NCI-H748 treated with DMSO at 0.1 percent for 48 hours (cell line): ENCODE measurements around the gene OR9K2.
"Not testable (repeated sequence)": the region's sequence is repeated elsewhere in the genome, so short reads cannot be mapped to it uniquely, and the experiment has no call there.

ENCODE experiments used
- DNase-seq: peaks from one replicate; lab custom pipeline; 2025; lab: John Stamatoyannopoulos, UW

Gene OR9K2, protein sequence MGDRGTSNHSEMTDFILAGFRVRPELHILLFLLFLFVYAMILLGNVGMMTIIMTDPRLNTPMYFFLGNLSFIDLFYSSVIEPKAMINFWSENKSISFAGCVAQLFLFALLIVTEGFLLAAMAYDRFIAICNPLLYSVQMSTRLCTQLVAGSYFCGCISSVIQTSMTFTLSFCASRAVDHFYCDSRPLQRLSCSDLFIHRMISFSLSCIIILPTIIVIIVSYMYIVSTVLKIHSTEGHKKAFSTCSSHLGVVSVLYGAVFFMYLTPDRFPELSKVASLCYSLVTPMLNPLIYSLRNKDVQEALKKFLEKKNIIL

DNA sequence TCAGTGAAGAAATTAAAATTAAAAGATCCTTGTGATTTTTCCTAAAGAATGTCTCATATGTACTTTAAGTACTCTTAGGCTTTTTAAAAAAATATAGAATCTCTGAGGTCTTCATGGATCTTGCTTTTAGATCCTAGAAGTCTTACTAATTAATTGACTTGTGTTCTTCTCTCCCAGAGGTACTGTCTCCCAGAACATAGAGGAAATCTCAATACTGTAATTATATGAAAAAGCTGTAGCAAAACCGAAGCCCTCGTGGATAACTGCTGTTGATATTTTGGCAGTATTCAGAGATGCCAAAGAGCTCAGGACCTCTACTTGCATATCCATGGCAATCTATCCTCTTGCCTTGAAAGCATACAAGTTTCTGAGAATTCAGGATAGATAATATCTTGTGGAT, at the start of gene OR9K2:
TSS of gene OR9K2 (plus strand) at position 301 of the 400 bp plus-strand sequence. CDS start 3,429 bp downstream, outside the sequence.
- DNase-seq = no peak

DNA sequence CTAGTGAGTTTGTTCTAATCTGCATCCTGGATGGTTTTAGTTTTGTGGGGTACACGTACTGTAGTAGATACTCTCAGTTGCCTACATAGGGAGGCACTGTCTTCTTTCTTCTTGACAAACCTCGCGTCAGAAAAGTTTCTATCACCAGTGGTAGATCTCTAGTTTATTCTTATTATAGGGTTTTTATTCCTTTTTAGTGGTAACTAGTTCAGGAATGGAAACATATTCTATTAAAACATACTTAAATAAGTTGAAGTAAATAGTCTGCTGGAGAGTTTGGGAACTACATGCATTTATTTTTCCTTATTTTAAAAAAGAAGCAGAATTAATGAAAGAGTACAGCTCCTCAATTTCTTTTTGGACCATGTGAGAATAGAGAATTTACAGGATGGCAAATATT, 33.6 kb upstream of the OR9K2 start:
- DNase-seq = no peak

DNA sequence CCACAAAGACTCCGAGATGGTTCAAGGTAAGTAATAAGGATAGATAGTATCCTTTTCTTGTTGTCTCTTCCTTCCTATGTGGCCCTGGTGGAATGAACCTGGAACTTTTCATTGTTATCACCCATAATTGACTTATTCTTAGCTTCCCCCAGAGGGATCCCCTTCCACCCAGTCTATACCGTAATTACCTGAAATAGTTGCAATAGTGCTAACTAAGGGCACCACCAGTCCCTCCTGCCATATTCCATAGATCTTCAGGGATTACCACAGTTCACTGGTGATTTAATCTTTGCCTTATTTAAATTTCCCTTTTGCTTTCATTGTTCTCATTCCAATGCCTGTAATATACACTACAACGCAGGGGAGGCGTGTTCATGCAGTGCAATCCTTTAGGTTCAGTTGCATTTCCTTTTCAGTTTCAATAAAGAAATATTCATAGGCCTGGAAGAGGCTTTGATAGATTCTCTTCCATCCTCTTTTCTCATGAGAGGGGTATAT, 13.8 kb upstream of the OR9K2 start:
- DNase-seq = no peak

DNA sequence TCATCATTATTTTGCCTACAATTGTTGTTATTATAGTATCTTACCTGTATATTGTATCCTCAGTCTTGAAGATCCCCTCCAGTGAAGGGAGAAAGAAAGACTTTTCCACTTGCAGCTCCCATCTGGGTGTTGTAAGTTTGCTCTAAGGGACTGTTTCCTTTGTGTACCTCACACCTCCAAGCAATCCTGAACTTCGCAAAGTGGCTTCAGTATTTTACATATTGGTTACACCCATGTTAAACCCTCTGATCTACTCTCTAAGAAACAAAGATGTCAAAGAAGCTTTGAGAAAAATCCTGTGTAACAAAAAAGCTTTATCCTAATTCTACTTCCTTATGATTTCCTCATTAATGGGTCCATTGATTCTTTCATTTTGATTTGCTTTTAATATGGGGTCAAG, 10.1 kb upstream of the OR9K2 start:
- no peak for DNase-seq

DNA sequence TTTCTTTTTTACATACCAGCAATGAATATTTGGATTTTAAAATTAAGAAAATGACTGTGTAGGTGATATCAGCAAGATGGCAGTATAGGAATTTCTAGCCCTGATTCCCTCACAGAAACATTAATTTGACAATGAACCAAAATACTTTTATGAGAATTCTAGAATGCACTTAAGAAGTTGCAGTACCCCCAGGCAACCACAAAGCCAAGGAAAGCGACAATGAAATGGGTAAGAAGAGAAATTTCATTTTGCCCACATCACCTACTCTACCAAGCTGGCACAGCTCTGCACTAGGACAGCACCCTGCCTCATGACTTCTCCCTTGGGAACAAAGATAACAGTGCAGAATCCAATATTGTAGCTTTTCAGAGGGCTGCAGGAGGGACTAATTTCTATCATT, 6.6 kb downstream of the OR9K2 start:
- no peak for DNase-seq

DNA sequence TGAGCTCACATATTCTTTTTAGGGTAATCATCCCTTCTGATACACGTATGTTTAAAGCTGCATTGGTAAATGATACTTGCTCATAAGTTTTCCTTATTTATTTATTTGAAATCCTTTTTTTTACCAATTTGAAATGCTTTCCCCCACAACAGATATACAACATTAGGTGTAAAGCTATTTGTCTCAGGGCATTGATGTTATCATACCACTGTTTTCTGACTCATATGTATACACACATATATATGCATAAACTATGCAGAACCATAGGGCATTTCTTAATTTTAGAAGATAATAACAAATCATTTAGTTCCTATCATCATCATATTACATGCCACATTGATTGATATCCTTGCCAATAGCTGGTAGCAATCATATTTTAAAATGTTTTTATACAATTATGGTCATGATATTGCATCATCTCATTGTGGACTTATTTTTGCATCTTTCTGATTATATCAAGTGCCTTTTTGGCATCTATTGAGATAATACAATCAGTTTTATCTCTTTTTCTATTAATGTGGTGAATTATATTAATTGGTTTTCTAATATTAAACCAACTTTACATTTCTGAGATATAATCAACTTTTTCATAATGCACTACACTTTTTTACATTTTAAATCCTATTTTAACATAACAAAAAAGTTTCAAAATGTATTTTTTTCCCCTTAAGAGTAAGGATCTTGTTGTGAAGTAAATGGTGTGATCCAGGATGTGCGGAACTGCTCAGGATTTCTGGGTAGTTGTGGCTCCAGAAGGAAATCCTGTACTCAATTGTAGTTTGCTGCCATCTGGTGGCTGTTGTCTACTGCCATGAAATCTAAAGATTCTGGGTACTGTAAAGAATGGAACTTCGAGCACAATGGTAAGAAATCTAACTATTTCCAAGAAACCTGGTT, 16.7 kb downstream of the OR9K2 start:
- DNase-seq = peak; percentile 63

DNA sequence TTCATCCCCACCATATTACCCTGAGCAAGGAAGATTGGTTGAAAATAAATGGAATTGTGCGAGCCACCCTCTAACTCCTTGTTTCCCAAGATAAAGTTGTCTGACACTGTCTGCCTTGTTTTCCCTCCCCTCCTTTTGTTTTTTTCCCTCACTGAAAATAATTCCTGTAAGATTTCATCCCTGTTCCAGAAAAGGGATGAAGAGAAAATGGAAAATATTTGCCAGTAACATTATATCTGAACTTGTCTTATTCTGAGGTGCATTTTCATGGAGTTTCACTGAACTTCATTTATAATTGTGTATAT, 17.3 kb downstream of the OR9K2 start:
- DNase-seq = no peak

DNA sequence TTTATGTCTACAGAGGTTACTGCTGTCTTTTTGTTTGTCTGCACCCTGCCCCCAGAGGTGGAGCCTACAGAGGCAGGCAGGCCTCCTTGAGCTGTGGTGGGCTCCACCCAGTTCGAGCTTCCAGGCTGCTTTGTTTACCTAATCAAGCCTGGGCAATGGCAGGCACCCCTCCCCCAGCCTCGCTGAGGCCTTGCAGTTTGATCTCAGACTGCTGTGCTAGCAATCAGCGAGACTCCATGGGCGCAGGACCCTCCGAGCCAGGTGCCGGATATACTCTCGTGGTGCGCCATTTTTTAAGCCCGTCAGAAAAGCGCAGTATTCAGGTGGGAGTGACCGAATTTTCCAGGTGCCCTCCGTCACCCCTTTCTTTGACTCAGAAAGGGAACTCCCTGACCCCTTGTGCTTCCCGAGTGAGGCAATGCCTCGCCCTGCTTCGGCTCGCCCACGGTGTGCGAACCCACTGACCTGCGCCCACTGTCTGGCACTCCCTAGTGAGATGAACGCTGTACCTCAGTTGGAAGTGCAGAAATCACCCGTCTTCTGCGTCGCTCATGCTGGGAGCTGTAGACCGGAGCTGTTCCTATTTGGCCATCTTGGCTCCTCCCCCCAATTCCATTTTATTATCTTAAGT, 40.9 kb downstream of the OR9K2 start:
- not testable (repeated sequence) for DNase-seq

DNA sequence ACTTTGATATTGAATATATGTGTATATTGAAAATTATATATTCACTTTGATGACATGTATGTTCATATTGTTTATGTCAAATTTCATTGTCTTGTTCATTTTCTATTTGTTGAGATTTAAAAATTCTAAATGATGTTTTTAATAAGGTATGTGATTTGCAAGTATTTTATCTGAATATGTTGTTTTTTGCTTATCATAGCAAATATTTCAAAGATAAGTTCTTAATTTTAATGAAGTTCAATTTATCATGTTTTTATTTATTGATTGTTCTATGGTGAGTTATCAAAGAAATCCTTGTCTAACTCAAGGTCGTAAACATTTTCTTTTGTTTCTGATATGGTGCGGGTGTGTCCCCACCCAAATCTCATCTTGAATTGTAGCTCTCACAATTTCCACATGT, 45.2 kb downstream of the OR9K2 start:
- no peak for DNase-seq

DNA sequence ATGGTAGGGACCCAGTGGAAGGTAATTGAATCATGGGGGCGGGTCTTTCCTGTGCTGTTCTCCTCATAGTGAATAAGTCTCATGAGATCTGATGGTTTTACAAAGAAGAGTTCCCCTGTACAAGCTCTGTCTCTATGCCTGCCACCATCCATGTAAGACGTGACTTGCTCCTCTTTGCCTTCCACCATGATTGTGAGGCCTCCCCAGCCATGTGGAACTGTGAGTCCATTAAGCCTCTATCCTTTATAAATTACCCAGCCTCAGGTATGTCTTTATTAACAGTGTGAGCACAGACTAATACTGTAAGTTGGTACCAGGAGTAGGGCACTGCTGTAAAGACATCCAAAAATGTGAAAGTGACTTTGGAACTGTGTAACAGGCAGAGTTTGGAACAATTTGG, 45.6 kb downstream of the OR9K2 start:
- DNase-seq = not testable (repeated sequence)

DNA sequence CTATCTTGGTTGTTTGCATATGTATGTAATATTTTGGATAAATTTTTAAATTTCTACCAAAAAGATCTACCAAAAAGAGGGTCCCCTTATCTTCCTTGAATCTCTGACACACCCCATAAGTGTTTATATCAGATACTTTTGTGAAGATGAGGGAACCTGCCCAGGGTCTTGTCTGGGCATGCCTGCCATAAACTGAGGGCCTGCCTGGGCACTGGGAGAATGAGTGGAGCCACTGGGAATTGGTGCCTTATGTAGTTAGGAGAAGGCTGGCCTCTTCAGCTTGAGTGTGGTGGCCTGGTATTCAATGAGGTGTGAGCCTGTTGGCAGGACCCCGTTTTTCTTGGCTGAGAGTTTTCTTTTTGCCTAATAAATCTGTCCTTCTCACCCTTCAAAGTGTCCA, 46.5 kb downstream of the OR9K2 start:
- DNase-seq = no peak

DNA sequence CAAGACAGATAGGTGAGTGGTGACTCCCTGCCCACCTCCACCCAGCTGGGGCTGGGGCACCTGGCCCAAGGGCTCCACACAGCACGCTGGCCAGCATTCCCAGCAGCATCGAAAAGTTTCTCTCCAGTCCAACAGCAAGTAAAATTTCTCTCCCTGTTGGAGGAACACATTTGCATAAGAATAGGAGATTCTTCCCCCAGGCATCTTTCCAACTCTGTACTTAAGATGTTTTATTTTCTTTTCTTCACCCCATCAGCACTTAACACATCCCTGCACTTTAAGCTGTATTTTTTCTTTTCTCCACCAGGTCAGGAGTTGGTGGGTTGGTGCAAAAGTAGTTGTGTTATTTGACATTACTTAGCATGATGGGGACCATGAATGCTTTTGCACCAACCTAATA, 47.2 kb downstream of the OR9K2 start:
- no peak for DNase-seq
